Measurements from ENCODE around the gene ADAMTS12. TPM values are rescaled to one million over a fixed set of nuclear protein-coding genes. Genes with fewer than 3 reads are reported as not detected.

Gene ADAMTS12
- total and polyA plus RNA-seq, 2 experiments from 2014 or later, result 9.1 to 17.1 TPM

- Mint-ChIP-seq H3K27me3 (ENCODE audit: insufficient read depth, low read depth, poor library complexity) (no peaks in the 10 kb centered on the region), H3K36me3 (ENCODE audit: low read depth) (peaks cover 35% of the 10 kb centered on the region), H3K27ac (no peak overlapping the region), H3K9me3 (peaks cover 11% of the 10 kb centered on the region; the same call in 2 of the 3 replicates), H3K4me3 (no peak overlapping the region), H3K4me1 (peaks cover 7% of the 10 kb centered on the region)
- Histone ChIP-seq H2AFZ (no peak overlapping the region), H4K20me1 (replicated peaks; ENCODE audit: insufficient read depth) (peaks cover 3% of the 10 kb centered on the region; the same call in 1 of the 2 replicates), H3K79me2 (replicated peaks; ENCODE audit: insufficient read depth) (peaks cover 75% of the 10 kb centered on the region), H3K9me2 (ENCODE audit: insufficient read depth) (peaks cover 7% of the 10 kb centered on the region; the same call in 1 of the 2 replicates), H3K4me2 (no peak overlapping the region), H3F3A (replicated peaks; ENCODE audit: low read depth) (no peaks in the 10 kb centered on the region), H3K36me3 (ENCODE audit: insufficient read depth) (no peaks in the 10 kb centered on the region; the same call in 1 of the 2 replicates), H3K4me1 (ENCODE audit: insufficient read depth) (peaks cover 7% of the 10 kb centered on the region; the same call in 1 of the 2 replicates), H3K27ac (ENCODE audit: low read depth) (no peak overlapping the region), H3K4me3 (no peak overlapping the region), H3K27me3 (ENCODE audit: insufficient read depth) (no peaks in the 10 kb centered on the region)
- DNase-seq (ENCODE audit: low spot score) (no peak), ATAC-seq (no peak)
- no peak for TF ChIP-seq EZH2 (IDR thresholded peaks at IDR 0.05; ENCODE audit: low read depth, unreplicated experiment)
- TF ChIP-seq POLR2AphosphoS5 (IDR thresholded peaks at IDR 0.05; ENCODE audit: low read depth), result no peak
- no peak for TF ChIP-seq CTCF (conservative IDR thresholded peaks at IDR 0.05; ENCODE audit: low read depth in 2 of 2)
- TF ChIP-seq STAT1 (IDR thresholded peaks at IDR 0.05; ENCODE audit: unreplicated experiment), result no peak
- TF ChIP-seq EZH2phosphoT487 (IDR thresholded peaks at IDR 0.05; ENCODE audit: unreplicated experiment), result no peak
- TF ChIP-seq ZNF462 (CRISPR knock-in tag; IDR thresholded peaks at IDR 0.05), result no peak
- no peak for TF ChIP-seq CREB1 (CRISPR knock-in tag; IDR thresholded peaks at IDR 0.05; ENCODE audit: low read depth)
- TF ChIP-seq ZNF114 (CRISPR knock-in tag; IDR thresholded peaks at IDR 0.05), result no peak
- no peak for TF ChIP-seq NANOG (IDR thresholded peaks at IDR 0.05; ENCODE audit: borderline replicate concordance)
- no peak for TF ChIP-seq REST (IDR thresholded peaks at IDR 0.05; ENCODE audit: unreplicated experiment)
- no peak for TF ChIP-seq JUNB (IDR thresholded peaks at IDR 0.05; ENCODE audit: unreplicated experiment)
- TF ChIP-seq ETS1 (IDR thresholded peaks at IDR 0.05), result no peak
These were observed 14.3 kb downstream of the ADAMTS12 start for GRCh38 chr5:33877449-33877848.

All from GM23338 (cell line).